ENCODE results near the gene PDZK1IP1. TPM values are rescaled to one million over a fixed set of nuclear protein-coding genes. Genes with fewer than 3 reads are reported as not detected.

The PDZK1IP1 gene
- total RNA-seq, 2 donors from 2014 or later: not detected

DNA sequence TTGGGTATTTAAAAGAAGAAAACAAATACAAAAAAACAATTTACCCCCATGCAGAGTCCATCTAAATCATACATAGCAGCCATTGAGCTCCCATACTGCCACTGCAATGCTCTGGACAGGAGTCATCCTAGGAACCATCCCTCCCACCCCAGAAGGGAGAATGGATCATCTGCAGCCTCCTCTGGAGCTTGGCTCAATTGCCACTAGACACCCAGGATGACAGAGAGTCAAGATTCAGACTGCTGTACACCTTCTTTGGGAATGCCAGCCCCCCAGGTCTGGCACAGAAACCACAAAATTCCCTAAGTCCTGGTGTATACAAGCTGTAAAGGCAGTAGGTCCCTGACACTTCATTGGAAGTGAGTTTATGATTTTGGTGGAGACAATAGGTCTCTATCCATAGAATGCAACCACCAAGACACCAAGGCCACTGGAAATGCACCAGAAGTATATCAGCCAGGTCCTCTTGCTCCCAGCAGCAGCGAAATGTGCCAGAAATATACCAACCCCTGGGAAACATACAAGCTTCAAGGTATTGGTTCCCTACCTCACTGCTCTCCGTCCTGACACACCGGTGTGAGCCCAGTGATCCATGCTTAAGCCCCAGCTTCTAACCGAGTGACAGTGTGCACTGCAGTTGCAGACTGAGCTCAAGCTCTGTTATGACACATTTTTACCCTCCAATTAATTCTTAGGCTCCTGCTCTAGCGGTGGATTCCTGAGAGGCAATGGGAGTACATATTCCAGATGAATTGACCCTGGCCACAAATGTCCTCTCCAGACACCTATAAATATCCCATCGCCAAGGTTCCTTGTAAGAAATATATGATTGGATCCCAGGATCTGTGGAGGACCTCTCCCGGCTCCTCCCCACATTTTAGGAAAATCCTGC lies 37.8 kb upstream of the PDZK1IP1 start:
- peaks cover 7% of the 10 kb centered on the region for H3K36me3 Mint-ChIP-seq (ENCODE audit: low read depth)
- no peak for ATAC-seq (replicated peaks)
- H3K27me3 Mint-ChIP-seq: peaks cover 54% of the 10 kb centered on the region
- H3K4me3 Mint-ChIP-seq: no peak overlapping the region
- H3K9me3 Mint-ChIP-seq: no peaks in the 10 kb centered on the region
- H3K27ac Mint-ChIP-seq: no peak overlapping the region
- peaks cover 8% of the 10 kb centered on the region for H3K4me1 Mint-ChIP-seq

DNA sequence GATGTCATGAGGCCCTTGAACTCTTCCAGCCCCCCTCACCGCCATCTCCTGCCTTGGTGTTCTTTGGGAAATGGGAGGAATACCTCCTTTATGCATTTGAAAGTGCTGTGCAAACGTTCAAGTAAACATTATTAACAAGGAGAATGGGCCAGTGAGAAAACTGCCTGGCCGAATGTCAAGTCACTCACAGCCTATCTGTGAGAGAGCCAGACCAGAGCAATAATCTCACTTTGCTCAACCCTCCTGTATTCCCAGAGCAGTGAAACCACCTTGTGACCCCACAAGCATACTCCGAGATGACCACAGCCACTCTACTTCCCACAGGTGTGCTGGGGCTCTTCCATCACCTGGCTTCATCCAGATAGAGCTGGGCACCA lies 37.0 kb upstream of the PDZK1IP1 start:
- peaks cover 7% of the 10 kb centered on the region for H3K4me1 Mint-ChIP-seq
- H3K27ac Mint-ChIP-seq: no peak overlapping the region
- H3K4me3 Mint-ChIP-seq: no peak overlapping the region
- no peaks in the 10 kb centered on the region for H3K9me3 Mint-ChIP-seq
- ATAC-seq (replicated peaks): no peak
- H3K27me3 Mint-ChIP-seq: peaks cover 50% of the 10 kb centered on the region
- peaks cover 7% of the 10 kb centered on the region for H3K36me3 Mint-ChIP-seq (ENCODE audit: low read depth)

DNA sequence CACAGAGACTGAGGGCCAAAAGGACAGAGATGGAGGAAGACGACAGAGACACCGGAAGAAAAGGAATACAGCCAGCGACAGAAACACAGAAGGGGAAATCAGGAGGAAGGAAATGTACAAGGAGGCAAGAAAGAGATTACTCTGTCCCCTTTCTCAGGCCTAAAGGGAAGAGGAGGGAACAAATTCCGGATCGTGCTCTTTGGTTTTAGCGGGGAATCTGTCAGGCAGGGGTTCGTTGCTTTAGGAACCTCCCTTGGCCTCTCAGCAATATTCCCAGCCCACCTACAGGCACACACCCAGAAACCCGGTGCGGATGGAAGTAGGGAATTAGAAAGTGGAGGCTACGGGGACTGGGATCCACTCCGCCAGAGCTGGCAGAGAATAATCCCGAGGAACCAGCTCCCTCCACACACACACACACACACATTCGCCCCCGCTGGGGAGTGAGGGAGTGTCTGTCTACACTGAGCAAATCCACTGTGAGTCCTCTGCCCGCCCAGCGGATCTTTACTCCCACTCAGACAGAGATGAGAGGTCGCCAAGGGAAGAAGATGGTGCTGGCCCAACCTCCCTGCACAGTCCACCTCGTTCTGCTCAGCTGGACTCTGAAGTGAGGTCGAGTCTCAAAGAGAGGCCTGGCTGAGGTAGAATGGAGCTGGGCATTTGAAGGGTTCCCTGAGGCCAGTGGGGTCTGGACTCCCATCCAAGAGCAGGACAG lies 36.4 kb upstream of the PDZK1IP1 start:
- ATAC-seq (replicated peaks): no peak
- Mint-ChIP-seq H3K36me3 (ENCODE audit: low read depth) (peaks cover 2% of the 10 kb centered on the region), H3K27ac (no peak overlapping the region), H3K4me1 (peaks cover 1% of the 10 kb centered on the region), H3K4me3 (peak overlapping the region; percentile 45), H3K27me3 (peaks cover 47% of the 10 kb centered on the region), H3K9me3 (no peaks in the 10 kb centered on the region)

DNA sequence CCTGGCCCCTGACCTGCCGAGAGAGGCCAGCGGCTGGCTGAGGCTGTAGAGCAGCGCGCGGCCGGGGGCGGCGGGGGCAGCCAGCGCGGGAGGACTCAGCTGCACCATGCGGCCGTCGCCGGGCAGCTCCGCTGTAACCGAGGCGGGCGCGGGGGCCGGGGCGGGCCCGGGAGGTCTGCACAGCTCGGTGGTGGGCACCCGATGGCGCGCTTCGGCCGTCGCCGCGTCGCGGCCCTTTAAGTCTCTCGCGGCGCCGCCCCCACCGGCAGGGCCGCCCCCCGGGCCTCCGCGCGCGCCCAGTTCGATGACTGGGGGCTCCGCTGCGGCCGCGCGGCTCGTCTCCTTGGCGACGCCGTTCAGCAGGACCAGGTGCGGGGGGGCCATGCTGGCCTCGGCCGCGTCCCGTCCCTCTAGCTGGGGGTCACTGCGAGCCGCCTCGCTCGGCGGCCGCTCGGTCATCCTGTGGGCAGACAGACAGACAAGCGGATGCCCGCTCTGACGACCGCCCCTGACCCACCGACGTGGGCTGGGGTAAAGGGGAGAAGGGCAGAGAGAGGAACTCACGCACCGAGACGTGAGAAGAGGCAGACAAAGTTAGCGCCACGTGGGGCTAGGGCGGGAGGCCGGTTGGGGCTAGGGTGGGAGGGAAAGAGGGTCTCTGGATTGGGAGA lies 35.7 kb upstream of the PDZK1IP1 start:
- Mint-ChIP-seq H3K36me3 (ENCODE audit: low read depth) (no peaks in the 10 kb centered on the region), H3K4me1 (no peaks in the 10 kb centered on the region), H3K4me3 (peak overlapping the region; percentile 45), H3K27me3 (peaks cover 50% of the 10 kb centered on the region), H3K9me3 (no peaks in the 10 kb centered on the region), H3K27ac (no peak overlapping the region)
- ATAC-seq (replicated peaks): no peak

DNA sequence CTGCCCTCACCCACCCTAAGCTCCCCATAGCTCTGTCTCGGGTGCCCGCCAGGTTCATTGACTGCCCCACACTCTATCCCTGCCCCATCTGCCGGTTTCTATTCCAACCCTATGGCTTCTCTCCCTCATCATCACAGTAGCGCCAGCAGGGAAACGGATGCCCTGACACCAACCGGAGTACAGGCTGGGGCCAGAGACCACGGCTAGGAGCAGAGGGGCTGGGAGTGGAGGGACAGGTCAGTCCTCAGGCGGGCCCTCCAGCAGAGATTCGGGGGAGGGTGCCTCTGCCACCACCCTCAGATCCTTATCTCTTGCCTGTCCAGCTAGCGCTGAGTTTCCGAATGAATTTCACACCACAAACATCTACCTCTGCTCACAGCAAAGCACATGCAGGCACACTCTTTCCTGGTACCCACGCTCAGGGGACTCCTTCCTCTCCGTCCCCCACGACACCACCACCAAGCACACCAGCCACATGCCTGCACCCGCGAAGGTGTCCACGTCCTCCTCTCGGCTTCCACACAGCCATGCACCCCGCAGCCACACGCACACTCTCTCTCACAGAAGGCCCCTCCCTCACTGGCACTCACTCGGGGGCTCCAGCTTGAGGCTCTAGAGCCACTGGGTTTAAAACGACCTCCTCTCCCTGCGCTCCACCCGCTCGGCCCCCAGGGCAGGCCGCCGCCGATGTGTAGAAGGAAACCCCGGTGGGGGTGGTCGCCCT lies 35.0 kb upstream of the PDZK1IP1 start:
- Mint-ChIP-seq H3K4me1 (no peaks in the 10 kb centered on the region), H3K36me3 (ENCODE audit: low read depth) (no peaks in the 10 kb centered on the region), H3K27me3 (peaks cover 47% of the 10 kb centered on the region), H3K4me3 (no peak overlapping the region), H3K9me3 (no peaks in the 10 kb centered on the region), H3K27ac (no peak overlapping the region)
- no peak for ATAC-seq (replicated peaks)

DNA sequence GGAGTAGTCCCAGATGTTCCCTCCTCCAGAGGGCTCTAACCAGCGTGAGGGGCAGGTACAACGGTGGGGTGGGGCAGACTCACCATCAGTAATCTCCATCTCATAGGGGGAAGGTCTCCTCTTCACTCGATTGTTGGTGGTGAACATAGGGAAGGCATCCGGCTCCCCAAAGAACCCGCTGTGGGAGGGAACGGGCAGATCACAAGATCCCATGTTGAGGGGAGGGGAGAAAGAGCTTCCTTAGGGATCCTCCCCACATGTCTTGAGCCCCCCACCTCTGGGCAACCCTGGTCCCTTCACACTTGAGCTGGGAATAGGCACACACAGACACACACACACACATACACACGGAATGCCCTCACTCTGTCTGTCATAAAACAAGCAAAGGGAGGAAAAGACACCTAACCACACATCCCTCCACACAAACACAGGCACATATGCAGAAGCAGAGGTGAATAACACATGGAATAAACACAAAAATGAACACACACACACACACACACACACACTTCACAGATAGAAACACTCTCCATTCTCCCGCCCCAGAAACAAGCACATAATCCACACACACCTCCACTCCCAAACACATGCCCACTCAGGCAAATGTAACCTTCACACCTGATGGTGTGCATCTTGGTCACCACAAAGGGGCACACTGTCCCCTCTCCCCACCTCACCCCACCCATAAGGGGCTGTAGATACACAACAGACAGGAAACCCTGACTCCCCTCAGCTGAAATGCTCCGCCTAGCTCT lies 34.3 kb upstream of the PDZK1IP1 start:
- peaks cover 40% of the 10 kb centered on the region for H3K27me3 Mint-ChIP-seq
- H3K9me3 Mint-ChIP-seq: no peaks in the 10 kb centered on the region
- no peak overlapping the region for H3K4me3 Mint-ChIP-seq
- no peak overlapping the region for H3K27ac Mint-ChIP-seq
- no peaks in the 10 kb centered on the region for H3K36me3 Mint-ChIP-seq (ENCODE audit: low read depth)
- H3K4me1 Mint-ChIP-seq: no peaks in the 10 kb centered on the region
- no peak for ATAC-seq (replicated peaks)

DNA sequence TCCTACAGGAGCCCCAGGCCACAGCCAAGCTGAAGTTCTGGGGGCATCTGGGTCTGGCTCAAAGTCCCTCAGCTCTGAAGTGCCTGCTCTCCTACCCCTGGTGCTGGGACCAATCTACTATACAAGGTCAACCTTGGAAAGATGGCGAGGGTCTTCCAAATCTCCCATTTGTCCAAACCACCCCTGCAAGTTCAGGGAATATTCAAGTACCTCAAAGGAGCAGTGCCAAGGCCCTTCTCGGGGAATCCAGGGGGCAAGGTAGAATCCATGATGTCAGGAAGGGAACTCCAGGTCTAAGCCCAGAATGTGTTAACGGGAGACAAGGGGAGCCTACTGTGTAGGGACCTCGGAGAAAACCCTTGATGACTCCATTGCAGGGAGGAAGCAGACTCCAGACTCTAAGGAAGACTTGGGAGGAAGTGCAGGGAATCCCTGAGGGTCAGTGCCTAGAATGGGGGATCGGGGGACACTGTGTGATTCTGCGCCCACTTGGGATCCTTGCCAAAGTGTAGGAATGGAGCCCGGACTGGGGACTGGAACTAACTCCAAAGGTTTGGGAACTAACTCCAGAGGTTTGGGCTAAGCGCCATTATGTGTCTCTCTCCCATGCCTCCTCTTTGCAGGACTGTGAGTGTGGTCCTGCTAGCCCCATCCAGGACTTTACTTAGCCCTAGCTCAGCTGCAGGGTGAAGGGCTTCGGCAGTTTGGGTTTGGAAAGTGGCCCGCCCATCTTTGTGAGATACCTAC lies 33.5 kb upstream of the PDZK1IP1 start:
- H3K36me3 Mint-ChIP-seq (ENCODE audit: low read depth): no peaks in the 10 kb centered on the region
- peaks cover 37% of the 10 kb centered on the region for H3K27me3 Mint-ChIP-seq
- no peak for ATAC-seq (replicated peaks)
- H3K4me1 Mint-ChIP-seq: no peaks in the 10 kb centered on the region
- no peaks in the 10 kb centered on the region for H3K9me3 Mint-ChIP-seq
- H3K27ac Mint-ChIP-seq: no peak overlapping the region
- H3K4me3 Mint-ChIP-seq: no peak overlapping the region

DNA sequence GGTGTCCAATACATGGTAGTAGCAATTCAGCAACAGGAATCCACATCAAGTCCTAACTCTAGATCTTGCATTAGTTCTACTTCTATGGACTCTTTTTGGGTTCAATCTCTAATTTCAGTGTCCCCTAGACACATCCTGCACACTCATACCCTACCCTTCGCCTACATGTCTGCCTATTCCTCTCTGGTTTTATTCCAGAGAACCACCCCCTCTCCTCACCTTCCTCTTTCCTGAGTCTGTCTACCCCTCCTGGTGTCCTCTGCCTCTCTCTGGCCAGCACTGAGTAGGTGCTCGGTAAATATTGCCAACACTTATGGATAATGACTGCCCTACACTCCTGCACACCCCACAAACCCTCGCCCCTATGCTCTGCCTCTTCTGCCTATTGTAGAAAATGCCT lies 32.6 kb upstream of the PDZK1IP1 start:
- Mint-ChIP-seq H3K27me3 (peaks cover 29% of the 10 kb centered on the region), H3K9me3 (no peaks in the 10 kb centered on the region), H3K27ac (no peak overlapping the region), H3K36me3 (ENCODE audit: low read depth) (no peaks in the 10 kb centered on the region), H3K4me3 (no peak overlapping the region), H3K4me1 (no peaks in the 10 kb centered on the region)
- ATAC-seq (replicated peaks): no peak

DNA sequence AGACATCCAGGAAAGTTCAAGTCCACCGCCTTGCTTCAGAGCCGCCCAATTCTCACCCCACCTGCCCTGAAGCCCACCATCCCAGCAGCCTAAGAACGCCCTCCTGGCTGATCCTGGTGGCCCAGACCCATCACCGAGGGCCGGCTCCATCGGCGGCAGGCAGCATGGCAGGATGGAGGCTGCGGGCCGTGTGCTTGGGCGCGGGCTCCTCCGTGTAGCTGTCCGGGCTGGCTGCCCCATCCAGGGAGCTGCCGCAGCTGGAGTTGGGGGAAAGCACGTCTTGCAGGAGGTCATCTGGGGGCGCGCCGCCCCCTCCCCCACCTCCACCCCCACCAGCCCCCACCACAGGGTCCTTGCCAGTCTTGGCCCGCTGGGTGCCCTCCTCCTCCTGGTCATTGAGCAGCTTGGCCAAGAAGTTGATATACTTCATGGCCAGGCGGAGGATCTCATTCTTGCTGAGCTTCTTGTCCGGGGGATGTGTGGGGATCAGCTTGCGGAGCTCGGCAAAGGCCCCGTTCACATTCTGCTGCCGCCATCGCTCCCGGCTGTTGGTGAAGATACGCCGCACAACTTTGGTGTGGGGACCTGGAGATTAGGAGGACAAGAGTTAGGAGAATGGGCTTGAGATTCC lies 29.9 kb upstream of the PDZK1IP1 start:
- H3K4me1 Mint-ChIP-seq: no peaks in the 10 kb centered on the region
- no peak overlapping the region for H3K4me3 Mint-ChIP-seq
- H3K36me3 Mint-ChIP-seq (ENCODE audit: low read depth): no peaks in the 10 kb centered on the region
- no peak overlapping the region for H3K27ac Mint-ChIP-seq
- peaks cover 12% of the 10 kb centered on the region for H3K27me3 Mint-ChIP-seq
- ATAC-seq (replicated peaks): no peak
- H3K9me3 Mint-ChIP-seq: no peaks in the 10 kb centered on the region

DNA sequence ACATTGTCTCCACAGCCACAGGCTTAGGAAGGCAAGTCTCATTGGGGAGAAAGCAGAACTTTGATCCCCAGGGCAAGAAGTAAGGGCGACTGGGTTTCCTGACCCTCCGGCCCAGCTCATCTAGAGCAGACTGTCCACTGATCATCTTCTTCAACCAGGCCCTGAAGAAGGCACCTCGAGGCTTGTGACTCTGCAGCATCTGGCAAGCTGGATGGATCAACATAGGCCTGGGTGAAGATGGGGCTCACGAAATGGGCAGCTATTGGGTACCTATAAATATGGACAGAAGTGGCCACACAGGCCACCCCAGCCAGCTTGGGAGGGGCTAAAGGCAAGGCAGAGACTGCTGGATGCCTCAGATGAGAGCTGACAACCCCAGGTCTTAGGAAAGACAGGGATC lies 29.2 kb upstream of the PDZK1IP1 start:
- no peaks in the 10 kb centered on the region for H3K9me3 Mint-ChIP-seq
- H3K36me3 Mint-ChIP-seq (ENCODE audit: low read depth): no peaks in the 10 kb centered on the region
- H3K27me3 Mint-ChIP-seq: peaks cover 12% of the 10 kb centered on the region
- no peak overlapping the region for H3K27ac Mint-ChIP-seq
- H3K4me1 Mint-ChIP-seq: no peaks in the 10 kb centered on the region
- ATAC-seq (replicated peaks): no peak
- H3K4me3 Mint-ChIP-seq: no peak overlapping the region

DNA sequence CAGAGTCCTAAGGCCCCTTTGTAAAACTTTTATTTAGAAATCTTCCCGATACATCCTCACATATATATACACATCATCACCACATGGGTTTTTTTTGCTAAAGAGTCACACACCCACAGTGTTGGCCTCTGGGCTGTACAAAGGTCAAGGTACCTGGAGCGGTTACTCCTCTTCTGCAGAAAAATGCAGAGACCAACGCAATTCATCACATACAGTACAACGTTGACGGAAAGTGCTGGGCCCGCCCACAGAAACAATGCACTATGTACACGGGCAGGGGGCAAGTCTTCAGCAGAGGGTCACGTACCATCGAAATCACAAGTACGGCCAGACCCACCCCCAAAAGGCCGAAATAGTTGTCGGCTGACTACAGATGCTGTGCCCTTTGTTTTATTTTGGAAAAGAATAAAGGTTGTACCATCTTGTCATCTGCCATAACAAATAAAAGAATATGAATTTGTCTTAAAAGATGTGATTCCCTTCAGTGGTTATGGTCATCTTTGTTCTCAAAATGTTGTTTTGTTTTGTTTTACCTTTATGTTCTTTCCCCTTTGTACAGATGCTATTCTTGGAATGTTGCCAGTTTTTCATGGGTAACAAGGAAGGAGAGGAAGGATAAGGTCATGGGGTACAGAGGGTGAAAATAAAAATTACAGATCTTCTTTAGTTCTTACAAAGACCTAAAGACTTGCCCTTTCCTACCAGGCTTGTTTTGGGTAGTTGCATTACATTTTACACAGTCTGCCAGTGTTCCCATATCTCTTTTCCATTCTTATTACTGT lies 26.6 kb upstream of the PDZK1IP1 start:
- no peaks in the 10 kb centered on the region for H3K4me1 Mint-ChIP-seq
- no peaks in the 10 kb centered on the region for H3K36me3 Mint-ChIP-seq (ENCODE audit: low read depth)
- H3K27me3 Mint-ChIP-seq: peaks cover 10% of the 10 kb centered on the region
- H3K4me3 Mint-ChIP-seq: no peak overlapping the region
- H3K27ac Mint-ChIP-seq: no peak overlapping the region
- ATAC-seq (replicated peaks): no peak
- H3K9me3 Mint-ChIP-seq: no peaks in the 10 kb centered on the region

DNA sequence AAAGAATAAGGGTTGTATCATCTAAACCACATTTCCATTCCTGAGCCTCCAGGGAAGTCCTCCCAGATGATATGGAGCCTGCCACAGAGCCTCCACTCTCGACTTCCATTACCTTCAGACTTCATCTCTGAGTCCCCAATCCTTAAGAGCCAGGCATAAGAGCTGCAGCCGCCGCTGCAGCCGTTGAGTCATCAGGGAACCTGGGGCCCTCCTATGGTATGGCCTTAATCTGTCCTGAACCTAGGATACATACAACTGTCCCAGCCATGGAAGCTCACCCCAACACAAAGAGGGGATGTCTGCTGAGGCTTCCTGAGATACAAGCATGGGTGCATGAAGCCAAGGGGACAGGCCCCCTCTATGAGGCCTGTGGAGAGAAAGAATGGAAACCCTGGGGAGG lies 25.9 kb upstream of the PDZK1IP1 start:
- no peak for ATAC-seq (replicated peaks)
- peaks cover 7% of the 10 kb centered on the region for H3K27me3 Mint-ChIP-seq
- H3K4me3 Mint-ChIP-seq: no peak overlapping the region
- H3K27ac Mint-ChIP-seq: no peak overlapping the region
- H3K4me1 Mint-ChIP-seq: no peaks in the 10 kb centered on the region
- H3K9me3 Mint-ChIP-seq: no peaks in the 10 kb centered on the region
- H3K36me3 Mint-ChIP-seq (ENCODE audit: low read depth): no peaks in the 10 kb centered on the region

Measured in activated T-helper 17 cell treated with anti-CD3 and anti-CD28 coated beads, Interleukin-2, amount 50 U/mL, for 72 hours (primary cell).